HG03432 (cell line): Measurements from ENCODE around the gene RIPOR3.
"Not testable (repeated sequence)": the region's sequence is repeated elsewhere in the genome, so short reads cannot be mapped to it uniquely, and the experiment has no call there.

Experiments
- ATAC-seq: cut with Tn5 transposase; IDR thresholded peaks from one replicate; pipeline ENCODE4 v1.9.1; 2021; ENCODE audit warnings: mild to moderate bottlenecking, moderate library complexity; ENCODE audit not compliant: unreplicated experiment

RIPOR3 gene

GRCh38 chr20:50708845-50709635 lies 17.7 kb upstream of the RIPOR3 start:
- ATAC-seq = no peak

GRCh38 chr20:50704971-50705370 lies 13.6 kb upstream of the RIPOR3 start:
- ATAC-seq = no peak

- ATAC-seq = no peak
Observed at GRCh38 chr20:50704514-50704913, 13.2 kb upstream of the RIPOR3 start.

GRCh38 chr20:50703651-50704438 lies 12.5 kb upstream of the RIPOR3 start:
- not testable (repeated sequence) for ATAC-seq

GRCh38 chr20:50701041-50701963 lies 10.0 kb upstream of the RIPOR3 start:
- no peak for ATAC-seq

- no peak for ATAC-seq
Observed at GRCh38 chr20:50699688-50700087, 8.3 kb upstream of the RIPOR3 start.

GRCh38 chr20:50698255-50698654 lies 6.9 kb upstream of the RIPOR3 start:
- ATAC-seq = not testable (repeated sequence)

GRCh38 chr20:50695135-50695872 lies 4.0 kb upstream of the RIPOR3 start:
- no peak for ATAC-seq

- ATAC-seq = no peak
Observed at GRCh38 chr20:50694379-50695134, 3.2 kb upstream of the RIPOR3 start.

- ATAC-seq = no peak
Observed at GRCh38 chr20:50693001-50693400, 1.7 kb upstream of the RIPOR3 start.

GRCh38 chr20:50692552-50692933 lies 1.2 kb upstream of the RIPOR3 start:
- no peak for ATAC-seq

- no peak for ATAC-seq
Observed at GRCh38 chr20:50691573-50692551, 520 bp upstream of the RIPOR3 start.

GRCh38 chr20:50689864-50690649 lies 1.3 kb downstream of the RIPOR3 start:
- ATAC-seq = no peak

GRCh38 chr20:50688256-50688975 lies 2.9 kb downstream of the RIPOR3 start:
- ATAC-seq = no peak

- no peak for ATAC-seq
Observed at GRCh38 chr20:50686821-50687220, 4.5 kb downstream of the RIPOR3 start.

- no peak for ATAC-seq
Observed at GRCh38 chr20:50683570-50683969, 7.8 kb downstream of the RIPOR3 start.

- ATAC-seq = no peak
Observed at GRCh38 chr20:50682947-50683530, 8.3 kb downstream of the RIPOR3 start.
